Ammon's horn (tissue), 1 donor: ENCODE measurements around the gene KLHL12.

ENCODE experiments used
- DNase-seq: peaks from one replicate; pipeline ENCODE4 v3.0.0-alpha.2; 2016; ENCODE audit warnings: low spot score

KLHL12 gene

DNA sequence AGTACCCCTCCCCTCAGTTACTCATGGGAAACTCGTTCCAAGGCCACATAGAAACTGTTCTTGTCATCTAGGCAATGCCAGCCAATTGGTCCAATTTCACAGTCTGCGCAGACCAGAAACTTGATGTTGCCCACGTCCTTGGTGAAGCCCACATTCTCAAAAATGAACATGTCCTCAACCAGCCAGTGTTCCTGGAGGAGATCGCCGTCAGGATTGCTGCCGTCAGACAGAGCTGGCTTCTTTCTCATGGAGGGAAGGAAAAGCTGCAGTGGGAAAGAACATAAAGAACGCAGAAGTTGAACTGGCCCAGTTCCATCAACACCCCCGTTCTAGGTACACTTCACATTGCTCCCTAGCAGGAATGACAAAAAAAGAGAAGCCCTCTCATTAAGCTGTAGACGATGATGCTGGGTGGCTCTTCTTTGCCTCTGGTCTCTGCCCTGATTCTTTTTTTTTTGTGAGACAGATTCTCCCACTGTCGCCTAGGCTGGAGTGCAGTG is 46.0 kb downstream of the KLHL12 start:
- DNase-seq: no peak

DNA sequence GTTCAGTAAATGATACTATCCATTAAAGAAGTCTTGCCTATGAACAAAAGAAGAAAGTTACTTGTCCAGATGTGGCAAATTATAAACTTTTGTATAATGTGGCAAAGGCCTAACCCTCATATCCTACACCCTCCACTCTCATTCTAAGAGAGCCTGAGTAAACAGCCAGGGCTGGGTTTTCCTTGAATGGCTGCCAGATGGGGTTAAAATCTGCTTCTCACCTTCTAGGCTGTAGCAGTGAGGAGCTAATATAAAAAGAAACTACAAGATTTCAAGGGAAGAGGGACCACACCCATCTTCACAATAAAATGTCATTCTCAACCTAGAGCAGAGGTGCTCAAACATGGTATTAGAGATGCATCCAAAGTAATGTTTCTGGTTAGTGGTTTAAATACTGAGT is 47.0 kb downstream of the KLHL12 start:
- no peak for DNase-seq

DNA sequence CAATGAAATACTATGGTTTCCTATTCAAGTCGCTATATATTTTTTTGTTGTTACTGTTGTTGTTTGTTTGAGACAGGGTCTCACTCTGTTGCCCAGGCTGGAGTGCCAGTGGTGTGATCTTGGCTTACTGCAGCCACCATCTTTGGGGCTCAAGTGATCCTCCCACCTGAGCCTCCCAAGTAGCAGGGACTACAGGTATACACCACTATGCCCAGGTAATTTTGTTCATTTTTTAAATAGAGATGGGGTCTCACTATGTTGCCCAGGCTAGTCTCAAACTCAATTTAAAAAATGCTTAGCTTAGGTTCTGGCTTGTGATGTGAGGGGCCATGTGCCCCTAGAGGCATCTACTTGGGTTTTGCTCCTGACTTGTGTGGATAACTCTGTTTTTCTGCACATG is 47.9 kb downstream of the KLHL12 start:
- no peak for DNase-seq

DNA sequence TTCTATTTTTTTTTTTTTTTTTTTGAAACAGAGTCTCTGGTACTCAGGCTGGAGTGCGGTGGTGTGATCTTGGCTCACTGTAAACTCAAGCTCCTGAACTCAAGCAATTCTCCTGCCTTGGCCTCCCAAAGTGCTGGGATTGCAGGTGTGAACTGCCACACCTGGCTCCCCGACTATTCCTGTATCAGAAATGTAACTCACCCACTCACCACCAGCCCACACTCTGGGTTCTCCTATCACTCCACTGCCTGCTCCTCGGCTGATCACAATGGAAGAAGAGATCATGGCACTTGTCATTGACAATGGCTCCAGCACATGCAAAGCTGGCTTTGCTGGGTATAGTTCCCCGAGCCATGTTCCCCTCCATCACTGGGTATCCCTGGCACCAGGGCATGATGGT is 54.0 kb downstream of the KLHL12 start:
- DNase-seq: no peak

DNA sequence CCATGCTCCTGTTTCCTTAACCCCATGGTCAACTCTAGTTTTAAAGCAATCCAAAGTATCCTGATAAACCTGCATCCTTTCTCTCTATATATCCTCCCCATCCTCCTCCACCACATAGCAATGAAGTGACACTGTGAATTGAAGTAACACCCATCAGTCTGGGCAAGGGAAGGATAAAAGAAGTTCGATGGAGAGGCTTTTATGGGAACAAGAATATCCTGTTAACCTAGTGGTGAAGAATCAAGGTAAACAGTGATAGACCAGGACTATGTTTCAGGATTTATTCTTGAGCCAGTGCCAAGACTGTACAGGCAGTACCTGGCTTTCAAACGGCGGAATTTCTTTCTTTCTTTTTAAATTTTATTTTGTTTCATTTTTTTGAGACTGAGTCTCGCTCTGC is 55.7 kb downstream of the KLHL12 start:
- no peak for DNase-seq

DNA sequence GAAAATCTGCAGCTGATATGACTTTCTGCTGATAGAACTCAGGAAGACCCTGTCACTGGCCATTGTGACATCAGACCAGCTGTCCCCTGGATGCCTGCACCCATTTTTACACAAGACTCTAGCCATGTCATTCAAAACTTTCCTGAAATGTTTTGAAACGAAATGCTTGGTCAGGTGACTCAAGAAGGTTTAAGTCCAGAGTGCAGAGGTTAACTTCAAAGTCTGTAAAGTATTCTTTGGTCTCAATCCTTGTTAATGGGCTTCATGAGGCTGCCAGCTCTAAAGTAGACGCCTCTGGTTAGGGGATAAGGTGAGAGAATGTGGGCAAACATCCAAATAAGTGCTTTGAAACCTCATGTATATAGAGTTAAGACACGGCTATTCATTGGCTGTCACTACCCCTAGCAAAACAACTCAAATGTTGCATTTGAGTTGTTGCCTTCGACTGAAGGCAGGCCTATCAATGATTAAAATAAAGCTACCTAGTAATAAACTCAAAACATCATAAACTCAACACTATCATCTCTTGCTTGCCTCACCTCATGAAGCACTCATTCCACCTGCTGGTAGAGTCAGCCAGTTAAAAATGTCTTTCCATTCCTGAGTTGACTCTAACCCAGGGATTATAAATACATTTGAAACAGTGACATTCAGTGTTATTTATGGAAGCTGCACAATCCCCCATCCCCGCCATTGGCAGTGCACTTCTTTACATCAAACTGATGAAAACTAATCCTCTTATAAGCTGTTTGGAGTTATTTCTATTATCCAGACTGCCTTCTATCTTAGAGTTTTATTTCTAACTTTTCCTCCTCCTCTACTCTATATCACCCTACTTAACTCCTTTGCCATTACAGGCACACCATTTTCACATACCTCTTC is 64.1 kb downstream of the KLHL12 start:
- no peak for DNase-seq

DNA sequence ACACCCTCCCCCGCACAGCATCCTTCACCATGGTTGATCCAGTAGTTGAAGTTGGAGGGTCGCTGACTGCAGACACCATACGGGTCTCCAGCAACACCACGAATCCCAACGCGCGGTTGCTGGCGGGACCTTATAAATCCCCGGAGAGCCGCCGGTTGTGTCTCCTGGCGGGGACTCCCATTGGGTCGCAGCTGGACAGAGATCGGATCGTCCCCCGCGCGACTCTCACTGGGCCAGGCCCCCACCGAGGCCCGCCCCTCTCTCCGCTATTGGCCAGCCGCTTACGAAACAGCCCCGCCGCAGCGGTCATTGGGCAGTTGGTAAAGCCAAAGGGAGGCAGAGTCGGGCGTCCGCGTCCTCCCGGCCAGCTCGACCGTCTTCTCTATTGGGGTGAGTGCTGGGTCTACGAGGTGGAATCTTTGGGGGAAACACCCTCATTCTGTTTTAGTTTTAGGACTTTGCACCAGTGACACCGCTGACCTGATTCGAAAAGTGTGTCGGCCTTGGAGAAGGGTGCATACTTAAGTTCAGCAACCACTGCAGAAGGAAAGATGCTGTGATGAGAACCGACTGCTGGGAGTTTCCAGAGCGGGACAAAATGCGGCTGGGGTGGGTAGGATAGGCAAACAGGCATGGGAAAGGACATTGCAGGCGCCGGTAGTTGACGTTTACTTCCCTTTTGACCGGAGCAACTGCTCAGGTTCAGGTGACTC is 65.5 kb downstream of the KLHL12 start:
- DNase-seq: peak; percentile 95

DNA sequence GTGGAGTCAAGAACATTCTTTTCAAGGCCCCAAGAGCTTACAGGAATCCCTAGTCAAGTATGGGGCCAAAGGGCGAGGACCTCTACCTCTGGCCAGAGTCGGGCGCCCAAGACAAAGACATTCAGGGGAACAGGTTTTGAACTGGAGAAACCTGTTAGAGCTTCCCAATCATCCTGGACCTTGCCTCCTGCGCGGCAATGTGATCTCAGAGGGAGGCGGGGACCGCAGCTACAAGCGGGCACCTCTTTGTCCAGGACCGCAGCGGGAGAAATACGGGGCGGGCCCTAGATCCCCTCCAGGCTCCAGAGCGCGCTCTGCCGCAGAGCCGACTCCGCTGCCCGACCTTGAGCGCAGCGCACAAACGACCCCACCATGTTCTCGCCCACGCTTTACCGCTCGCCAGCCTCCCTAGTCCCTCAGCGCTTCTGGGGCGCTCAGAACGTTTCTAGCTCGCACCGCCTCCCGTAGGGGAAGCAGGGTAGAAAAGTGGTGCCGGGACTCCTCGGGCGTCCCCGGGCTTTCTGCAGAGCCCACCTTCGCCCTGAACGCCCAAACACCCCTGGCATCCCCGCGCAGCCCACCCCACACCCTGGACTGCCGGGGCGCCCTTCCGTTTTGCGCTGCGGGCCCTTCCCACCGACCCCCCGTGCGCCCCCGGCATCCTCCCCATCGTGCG is 66.2 kb downstream of the KLHL12 start:
- DNase-seq: peak; percentile 23

DNA sequence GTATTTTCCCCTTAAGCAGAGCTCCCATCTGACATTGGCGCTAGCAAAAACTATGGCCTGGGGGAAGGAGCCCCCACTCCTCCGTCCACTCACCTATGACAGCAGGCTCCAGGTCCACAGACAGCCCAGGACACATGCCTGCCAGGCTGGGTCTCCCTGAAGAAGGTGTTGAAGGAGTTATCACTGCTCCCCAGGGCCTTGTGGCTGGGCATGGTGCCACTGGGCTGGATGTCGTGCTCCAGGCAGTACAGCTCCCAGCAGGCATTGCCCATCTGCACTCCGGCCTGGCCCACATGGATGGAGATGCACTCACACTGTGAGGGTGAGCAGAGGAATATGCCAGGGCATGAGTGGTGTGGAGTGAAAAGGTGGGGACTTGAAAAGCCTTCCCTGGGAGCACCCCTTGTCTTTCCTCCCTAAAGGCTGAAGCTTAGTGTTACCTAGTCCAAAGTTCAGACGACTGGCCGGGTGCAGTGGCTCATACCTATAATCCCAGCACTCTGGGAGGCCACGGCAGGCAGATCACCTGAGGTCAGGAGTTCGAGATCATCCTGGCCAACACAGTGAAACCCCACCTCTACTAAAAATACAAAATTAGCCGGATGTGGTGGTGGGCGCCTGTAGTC is 68.1 kb downstream of the KLHL12 start:
- DNase-seq: no peak

DNA sequence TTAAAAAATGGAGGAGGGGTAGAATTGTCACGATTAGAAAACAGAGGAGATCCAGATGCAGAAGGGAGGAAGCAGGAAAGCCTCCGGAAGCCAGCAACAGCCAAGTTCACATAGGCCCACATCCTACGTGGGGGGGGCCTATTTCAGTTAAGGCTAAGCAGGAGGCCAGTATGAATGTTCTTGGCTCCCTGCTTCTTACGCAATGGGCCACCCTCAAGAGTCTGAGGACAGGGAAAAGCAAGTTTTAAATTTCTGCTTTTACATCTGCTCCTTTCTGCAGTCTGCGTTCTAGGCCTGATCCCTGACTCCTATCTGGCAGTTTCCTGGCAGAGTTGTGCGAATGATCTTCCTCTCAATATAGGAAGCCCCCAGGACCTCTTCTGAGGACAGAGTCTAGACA is 68.7 kb downstream of the KLHL12 start:
- DNase-seq: no peak

DNA sequence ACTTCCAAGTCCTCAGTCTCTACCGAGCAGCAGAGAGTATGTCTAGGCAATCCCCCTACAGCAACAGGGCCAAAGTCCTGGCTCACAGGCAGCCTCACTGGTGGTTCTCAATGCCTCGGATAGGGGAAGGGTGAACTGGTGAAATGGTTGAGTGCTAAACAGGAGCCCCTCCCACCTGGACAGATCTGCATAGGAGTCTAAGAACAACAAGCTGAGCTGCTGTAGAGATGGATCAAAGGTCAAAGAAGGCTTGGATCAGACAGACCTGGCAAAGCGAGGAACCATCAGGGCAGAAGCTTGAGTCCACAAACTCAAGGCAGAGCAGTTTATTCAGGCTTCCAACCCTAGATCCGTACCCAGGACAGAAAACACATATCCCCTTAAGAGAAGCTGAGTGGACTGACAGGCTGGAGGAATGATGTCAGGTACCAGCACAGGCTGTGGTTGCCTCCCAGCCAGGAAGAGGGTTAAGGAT is 69.9 kb downstream of the KLHL12 start:
- DNase-seq: no peak

DNA sequence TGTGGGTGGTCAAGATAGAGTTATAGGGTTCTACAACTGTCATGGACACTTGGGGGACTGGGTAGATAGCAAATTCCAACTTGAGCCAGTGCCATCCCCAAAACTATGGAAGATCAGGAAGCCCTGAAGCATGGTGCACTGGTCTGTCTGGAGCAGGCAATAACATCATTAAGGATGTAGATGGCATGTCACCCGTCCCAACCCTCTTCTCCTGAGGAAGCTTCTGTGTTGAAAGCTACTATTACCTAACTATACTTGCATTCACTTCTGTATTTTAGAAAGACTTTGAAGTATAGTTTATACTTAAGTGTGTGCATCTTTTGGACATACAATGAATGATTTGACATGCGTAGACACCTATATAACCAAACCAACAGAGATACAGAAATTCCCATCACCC is 71.0 kb downstream of the KLHL12 start:
- DNase-seq: no peak

DNA sequence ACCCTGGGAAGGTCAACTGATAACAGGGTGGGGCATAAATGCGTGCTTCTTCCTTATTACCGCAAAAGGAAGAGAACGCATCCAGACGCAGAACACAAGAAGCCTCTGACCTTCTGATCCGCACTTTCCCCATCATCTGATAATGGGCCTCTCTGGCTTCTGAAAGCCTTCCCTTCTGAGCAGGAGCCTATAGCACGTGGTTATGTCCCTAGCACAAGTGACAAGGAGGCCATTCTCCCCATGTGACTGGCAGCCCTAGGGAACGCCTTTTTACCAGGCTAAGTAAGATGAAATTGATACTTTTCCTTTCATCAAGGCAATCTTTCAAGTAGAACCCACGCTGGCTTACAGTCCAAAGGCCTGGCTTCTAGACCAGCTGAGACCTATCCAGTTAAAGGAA is 72.2 kb downstream of the KLHL12 start:
- no peak for DNase-seq

DNA sequence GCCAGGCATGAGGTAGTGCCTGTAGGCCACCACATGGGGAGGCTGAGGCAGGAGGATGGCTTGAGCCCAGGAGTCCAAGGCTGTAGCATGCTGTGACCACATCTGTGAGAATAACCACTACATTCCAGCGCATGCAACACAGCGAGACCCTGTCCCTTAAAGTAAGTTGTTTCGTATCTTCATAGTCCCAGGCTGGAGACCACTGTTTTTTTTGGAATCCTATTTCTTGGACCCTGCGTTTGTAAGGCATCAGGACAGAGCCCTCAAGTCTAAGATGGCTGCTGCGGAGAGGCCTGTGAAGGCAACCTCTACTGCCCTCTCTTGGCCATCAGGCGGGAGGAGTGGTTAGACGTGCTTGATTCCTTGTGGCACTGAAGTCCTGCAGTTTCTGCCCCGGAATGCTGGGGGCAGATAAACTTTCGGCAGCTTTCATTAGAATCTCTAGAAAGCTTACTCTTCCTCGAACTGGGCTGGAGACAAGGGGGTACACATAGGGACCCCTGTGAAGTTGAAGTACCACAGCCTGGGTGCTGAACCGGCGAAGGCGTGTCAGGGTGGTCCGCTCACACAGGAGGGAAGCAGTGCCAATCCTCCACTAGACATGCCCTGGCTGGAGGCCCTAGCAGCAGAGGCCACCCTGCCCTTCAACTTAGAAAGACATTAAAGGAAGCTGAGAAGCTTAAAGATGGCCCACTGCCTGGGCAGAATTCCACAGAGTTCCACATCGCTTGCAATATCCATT is 74.7 kb downstream of the KLHL12 start:
- DNase-seq: no peak

DNA sequence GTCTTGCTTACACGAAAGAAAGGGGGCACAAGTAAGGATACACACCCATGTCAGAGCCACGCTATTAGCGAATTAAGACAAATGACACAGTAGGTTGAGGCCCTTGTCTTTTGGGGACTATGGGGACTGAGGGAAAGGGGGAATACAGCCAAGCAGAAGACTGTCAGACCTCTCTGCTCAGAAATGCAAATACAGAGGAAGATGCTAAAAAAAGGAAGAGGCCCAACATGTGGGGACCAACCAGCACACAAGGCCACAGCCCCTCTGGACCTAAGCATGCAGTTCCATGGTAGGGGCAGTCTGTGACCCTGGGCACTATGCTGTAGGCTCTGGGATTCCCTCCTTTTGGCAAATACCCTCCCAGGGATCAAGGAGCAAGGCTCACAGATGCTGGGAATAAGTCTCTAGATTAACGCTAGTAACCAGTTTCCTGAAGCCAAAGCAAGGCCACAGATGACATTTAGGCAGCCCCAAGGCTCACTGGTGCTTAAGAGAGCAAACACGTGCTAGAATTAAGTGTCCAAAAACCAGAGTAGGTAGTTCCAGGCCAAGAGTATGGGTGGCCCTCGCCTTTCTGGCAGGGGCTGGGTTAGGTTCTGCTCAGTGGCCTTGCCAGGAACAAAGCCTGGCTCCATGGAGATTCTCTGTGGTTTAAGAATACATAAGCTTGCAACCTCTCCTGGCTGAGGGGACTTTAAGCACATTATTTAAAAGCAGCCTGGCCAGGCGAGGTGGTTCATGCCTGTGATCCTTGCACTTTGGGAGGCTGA is 76.3 kb downstream of the KLHL12 start:
- no peak for DNase-seq

DNA sequence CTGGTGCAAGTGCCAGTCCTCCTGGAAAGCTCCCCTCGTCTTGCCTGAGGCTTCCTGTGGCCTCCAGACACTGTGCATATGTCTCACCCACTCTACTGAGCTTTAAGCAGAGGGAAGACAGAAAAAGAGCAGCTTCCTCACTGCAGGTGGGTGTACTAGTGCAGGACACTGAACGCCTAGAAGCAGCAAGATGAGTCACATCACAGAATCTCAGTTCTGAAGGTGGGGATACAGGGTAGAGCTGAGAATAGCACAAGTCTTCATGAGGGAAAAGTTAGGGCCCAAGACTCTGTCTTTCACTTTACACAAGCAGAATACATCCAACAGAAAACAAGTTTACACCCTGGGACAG is 78.9 kb downstream of the KLHL12 start:
- no peak for DNase-seq

DNA sequence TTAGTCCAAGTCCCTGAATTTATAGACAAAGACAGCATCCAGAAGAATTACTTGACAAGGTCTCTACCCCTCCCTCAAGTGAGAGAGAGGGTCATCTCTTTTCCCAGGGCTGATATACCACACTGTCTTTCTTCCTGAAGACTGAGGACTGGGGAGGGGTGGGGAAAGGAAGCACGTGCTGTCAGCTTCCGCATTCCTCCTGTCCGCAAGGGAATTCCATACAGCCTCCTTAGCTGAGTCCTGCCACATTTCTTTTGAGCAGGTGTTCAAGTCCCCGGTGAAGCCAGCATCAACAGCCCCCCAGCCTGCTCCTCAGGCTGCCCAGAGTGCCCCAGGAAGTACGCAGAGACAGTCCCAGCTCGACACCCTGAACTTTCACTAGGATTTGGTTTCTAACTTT is 82.1 kb downstream of the KLHL12 start:
- no peak for DNase-seq

DNA sequence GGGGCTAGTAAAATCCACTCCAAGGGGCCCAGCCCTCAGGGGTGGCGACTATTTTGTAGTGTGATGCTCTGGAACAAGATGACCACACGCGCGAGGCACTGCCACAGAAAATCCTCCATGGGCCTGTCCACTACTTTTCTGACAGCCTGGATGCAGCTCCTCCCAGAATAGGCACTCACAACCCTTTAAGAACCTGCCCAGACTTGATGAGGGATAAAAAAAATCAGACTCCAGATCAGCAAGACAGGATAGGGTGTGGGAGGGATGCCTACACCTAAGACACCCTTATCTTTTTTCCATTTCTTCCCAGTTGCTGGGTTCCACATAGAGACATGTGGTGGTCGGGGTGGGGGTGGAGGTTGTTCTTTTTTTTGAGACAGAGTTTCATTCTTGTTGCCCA is 82.8 kb downstream of the KLHL12 start:
- DNase-seq: no peak

DNA sequence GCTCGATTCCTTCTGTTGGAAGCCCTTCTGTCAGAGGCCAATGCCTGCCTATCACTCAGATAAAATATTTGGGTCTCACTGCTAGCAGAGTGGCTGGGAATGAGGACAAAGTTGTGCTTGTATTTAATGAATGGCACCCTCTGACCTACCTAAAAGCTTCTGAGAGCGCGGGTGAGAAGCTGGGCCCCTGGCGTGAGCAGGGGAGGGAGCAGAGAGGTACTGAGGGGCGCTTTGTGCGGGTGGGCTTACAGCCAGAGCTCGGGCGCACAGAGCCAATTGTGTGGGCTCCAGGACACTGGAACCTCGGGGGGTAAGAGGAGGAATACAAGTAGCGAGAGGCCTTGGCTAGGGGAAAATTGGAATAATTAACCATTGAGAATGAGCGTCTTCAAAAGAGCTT is 84.0 kb downstream of the KLHL12 start:
- peak; percentile 45 for DNase-seq
